Measurements from ENCODE around the gene DDAH1. TPM values are rescaled to one million over a fixed set of nuclear protein-coding genes. Genes with fewer than 3 reads are reported as not detected.

DDAH1 gene
- total and polyA plus RNA-seq, 2 of the 4 experiments (the other 2 are of a cell fraction): 78.0 to 94.5 TPM

DNA sequence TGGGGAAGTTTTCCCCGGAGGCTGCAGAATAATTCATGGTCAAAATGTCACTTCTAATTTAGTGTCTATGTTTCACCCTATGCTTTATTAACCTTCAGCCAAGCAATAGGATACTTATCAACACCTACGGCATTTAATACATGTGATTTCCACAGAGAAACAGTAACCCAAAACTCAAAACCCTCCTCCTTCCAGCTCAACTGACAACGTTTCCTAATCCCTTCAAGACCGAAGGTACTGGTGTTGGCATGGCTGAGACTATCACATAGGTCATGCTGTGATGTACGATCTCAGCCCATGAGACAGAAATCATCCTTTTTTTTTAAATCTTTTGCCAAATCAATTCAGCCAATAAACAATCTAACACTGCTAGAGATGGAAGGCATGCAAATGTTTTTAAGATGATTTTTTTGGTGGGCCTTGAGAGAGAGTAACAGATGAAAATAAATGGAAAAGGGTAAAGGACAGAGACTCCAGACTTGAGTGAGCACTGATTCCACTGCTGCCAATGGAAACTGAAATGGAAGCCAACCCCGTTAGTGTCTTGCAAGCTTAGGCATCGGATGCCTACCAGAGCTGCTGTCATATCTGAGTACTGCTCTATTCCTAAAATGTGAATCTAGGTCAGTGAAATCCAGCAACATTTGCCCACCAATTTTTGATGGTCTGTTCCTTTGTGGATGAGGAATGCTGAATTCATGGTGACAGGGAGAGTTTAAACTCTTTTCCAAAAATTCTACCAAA, 125.1 kb downstream of the DDAH1 start (continued):
- no peak for TF ChIP-seq MAZ (IDR thresholded peaks at IDR 0.05; ENCODE audit: borderline replicate concordance, low read depth, low read length)

DNA sequence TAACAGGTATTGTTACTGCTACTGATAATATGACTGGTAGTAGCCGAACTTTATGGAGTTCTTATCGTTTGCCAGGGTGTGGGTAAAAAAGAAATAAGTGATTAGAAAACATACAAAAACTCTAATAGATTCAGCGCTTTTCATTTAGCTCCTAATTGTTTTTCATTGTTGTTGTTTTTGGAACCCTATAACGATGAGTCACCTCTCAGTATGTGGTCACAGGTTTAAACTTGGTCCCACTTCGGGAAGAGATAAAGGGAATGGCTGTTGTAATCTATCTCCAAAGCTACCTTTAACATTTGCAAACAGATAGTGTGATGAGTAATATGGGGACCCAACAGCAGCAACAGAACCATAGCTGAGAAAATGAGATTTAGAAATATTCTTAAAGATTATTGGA, 125.9 kb downstream of the DDAH1 start:
- ATAC-seq (ENCODE audit: low read depth): no peak

More for the DNA sequence above, 125.9 kb downstream of the DDAH1 start:
- H3K4me3 ChIP-seq (ENCODE audit: insufficient read depth, low read depth, low read length): no peak overlapping the region
- no peak overlapping the region for H3K4me2 ChIP-seq (ENCODE audit: low read depth, low read length)
- no peaks in the 10 kb centered on the region for H4K20me1 ChIP-seq (ENCODE audit: insufficient read depth, low read length)
- H2BK5ac ChIP-seq (ENCODE audit: low read depth, low read length, poor library complexity, severe bottlenecking): peak overlapping the region; percentile 24
- ChIA-PET CTCF (interaction anchor here (0.5 to 1.2 kb wide), 4 partner anchors 27 to 1349 kb away, joined by 3 to 4 read pairs (median 4); no protein-coding TSS in a partner anchor), POLR2A (ENCODE audit: unreplicated experiment) (no interaction called here)
- H2AK5ac ChIP-seq (ENCODE audit: low read depth, low read length): no peak overlapping the region
- H3K23ac ChIP-seq (ENCODE audit: low read depth, low read length): no peak overlapping the region
- TF ChIP-seq FOS (IDR thresholded peaks at IDR 0.05; ENCODE audit: low read depth, low read length) (peak; percentile 88), BHLHE40 (IDR thresholded peaks at IDR 0.05; ENCODE audit: low read depth, low read length) (peak; percentile 47; the same call in 1 of the 2 replicates), CEBPB (IDR thresholded peaks at IDR 0.05; ENCODE audit: low read depth, low read length) (peak; percentile 57), MAFK (IDR thresholded peaks at IDR 0.05; ENCODE audit: low read depth, low read length) (no peak)
- H4K5ac ChIP-seq (ENCODE audit: low read depth, low read length): no peak overlapping the region
- no peak overlapping the region for H2AFZ ChIP-seq (replicated peaks; ENCODE audit: low read length, poor library complexity)
- H3K14ac ChIP-seq (replicated peaks; ENCODE audit: low read depth, low read length): no peak overlapping the region
- intact Hi-C loops (cut with micrococcal nuclease): no loop called here
- no peak overlapping the region; the same call in 1 of the 2 replicates for H3K4ac ChIP-seq (ENCODE audit: low read depth, low read length)
- H2BK20ac ChIP-seq (ENCODE audit: low read depth, low read length): no peak overlapping the region
- BruUV-seq (replicated peaks): no TSS peak
- H3K18ac ChIP-seq (ENCODE audit: low read depth, low read length): no peak overlapping the region
- no peak overlapping the region for H3K27ac ChIP-seq (ENCODE audit: insufficient read depth, low read length)
- no peaks in the 10 kb centered on the region; the same call in 1 of the 2 replicates for H3K9me3 ChIP-seq (ENCODE audit: control insufficient read depth, insufficient read depth, low read length)
- peaks cover 14% of the 10 kb centered on the region for H3K4me1 ChIP-seq (ENCODE audit: control insufficient read depth, insufficient read depth, low read length)
- in situ Hi-C loops (cut with MboI; ENCODE audit: low sequenced_read_pairs): no loop called here
- no peak overlapping the region for H2BK15ac ChIP-seq (ENCODE audit: low read depth, low read length)
- peak; percentile 76 for DNase-seq
- H3K79me1 ChIP-seq (ENCODE audit: low read depth in 1 of 2, low read length in 2 of 2): peaks cover 36 to 57% of the 10 kb centered on the region in 2 experiments; a peak in 3 of 4 replicates
- H3K56ac ChIP-seq (ENCODE audit: extremely low read depth, insufficient read depth, low read length): no peak overlapping the region
- peaks cover 7% of the 10 kb centered on the region for H3K9me1 ChIP-seq (ENCODE audit: insufficient read depth, low read length)
- no peak overlapping the region for H2AK9ac ChIP-seq (replicated peaks; ENCODE audit: low read depth, low read length, poor library complexity)
- dilution Hi-C loops (cut with HindIII; ENCODE audit: low sequenced_read_pairs, unreplicated experiment): no loop called here
- H3K9ac ChIP-seq (ENCODE audit: low read depth, low read length): no peak overlapping the region
- no peak overlapping the region for H4K91ac ChIP-seq (ENCODE audit: insufficient read depth, low read depth, low read length)
- WGBS, 2 experiments (ENCODE audit: extremely low coverage in 2 of 2, insufficient read length in 1 of 2): no CpG with 5 or more reads among the region's 5 CpGs
- H3K27me3 ChIP-seq (ENCODE audit: control insufficient read depth, insufficient read depth, low read length): no peaks in the 10 kb centered on the region
- H4K8ac ChIP-seq (ENCODE audit: low read depth in 2 of 2, low read length in 2 of 2): peak overlapping the region in 1 of 2 experiments; percentile 64; a peak in 1 of 4 replicates
- H2BK120ac ChIP-seq (ENCODE audit: low read depth, low read length): no peak overlapping the region
- H3K36me3 ChIP-seq (ENCODE audit: control insufficient read depth, insufficient read depth, low read length): no peaks in the 10 kb centered on the region; the same call in 1 of the 2 replicates
